Parathyroid adenoma (tissue), 2 donors: ENCODE data around the gene NDUFV2.

Experiments
- H2AFZ ChIP-seq: fragments of 300-600 bp; sonication (generic); one replicate; pipeline ENCODE4 v1.7.0; 2017; ENCODE audit warnings: antibody characterized with exemption, mild to moderate bottlenecking
- H3K27ac ChIP-seq: fragments of 300-600 bp; sonication (generic); one replicate; pipeline ENCODE4 v1.7.0; 2017
- H3K27me3 ChIP-seq: fragments of 300-600 bp; sonication (generic); one replicate; pipeline ENCODE4 v1.7.0; 2017; ENCODE audit warnings: low read length; ENCODE audit not compliant: control insufficient read depth, insufficient read depth
- H3K36me3 ChIP-seq: fragments of 300-600 bp; sonication (generic); one replicate; pipeline ENCODE4 v1.7.0; 2017; ENCODE audit warnings: low read length; ENCODE audit not compliant: control insufficient read depth, insufficient read depth
- H3K4me1 ChIP-seq: fragments of 300-600 bp; sonication (generic); one replicate; pipeline ENCODE4 v1.7.0; 2017; ENCODE audit warnings: control low read depth
- H3K4me2 ChIP-seq: fragments of 300-600 bp; sonication (generic); one replicate; pipeline ENCODE4 v1.7.0; 2017; ENCODE audit warnings: low read length
- H3K4me3 ChIP-seq: fragments of 300-600 bp; sonication (generic); one replicate; pipeline ENCODE4 v1.7.0; 2017; ENCODE audit warnings: low read depth, low read length
- H3K79me2 ChIP-seq: fragments of 300-600 bp; sonication (generic); one replicate; pipeline ENCODE4 v1.7.0; 2017; ENCODE audit warnings: control low read depth
- H3K9ac ChIP-seq: fragments of 300-600 bp; sonication (generic); one replicate; pipeline ENCODE4 v1.7.0; 2017; ENCODE audit warnings: mild to moderate bottlenecking
- H3K9me3 ChIP-seq: fragments of 300-600 bp; sonication (generic); one replicate; pipeline ENCODE4 v1.7.0; 2017; ENCODE audit warnings: low read length; ENCODE audit not compliant: control insufficient read depth
- CTCF ChIP-seq: fragments of 300-600 bp; sonication (generic); IDR thresholded peaks from one replicate; pipeline ENCODE4 v1.7.0; 2017; ENCODE audit warnings: antibody characterized with exemption, mild to moderate bottlenecking
- donor health status: primary hyperparathyroidism.

NDUFV2 gene

GRCh38 chr18:9115984-9116383 lies 13.5 kb downstream of the NDUFV2 start:
- Histone ChIP-seq H3K9ac (no peak overlapping the region), H3K79me2 (peaks cover 51% of the 10 kb centered on the region), H3K4me3 (no peak overlapping the region), H3K27me3 (no peaks in the 10 kb centered on the region), H3K4me2 (no peak overlapping the region), H3K36me3 (no peaks in the 10 kb centered on the region), H3K9me3 (no peaks in the 10 kb centered on the region), H3K4me1 (peaks cover 2% of the 10 kb centered on the region), H3K27ac (no peak overlapping the region), H2AFZ (no peak overlapping the region)
- TF ChIP-seq CTCF: no peak

GRCh38 chr18:9117980-9118841 lies 15.7 kb downstream of the NDUFV2 start:
- H3K4me3 ChIP-seq: no peak overlapping the region
- H3K9ac ChIP-seq: no peak overlapping the region
- no peak for TF ChIP-seq CTCF
- H3K9me3 ChIP-seq: no peaks in the 10 kb centered on the region
- no peaks in the 10 kb centered on the region for H3K36me3 ChIP-seq
- peaks cover 2% of the 10 kb centered on the region for H3K4me1 ChIP-seq
- H3K27ac ChIP-seq: no peak overlapping the region
- peaks cover 30% of the 10 kb centered on the region for H3K79me2 ChIP-seq
- no peaks in the 10 kb centered on the region for H3K27me3 ChIP-seq
- H2AFZ ChIP-seq: no peak overlapping the region
- H3K4me2 ChIP-seq: peak overlapping the region; percentile 16

GRCh38 chr18:9120796-9121195 lies 18.3 kb downstream of the NDUFV2 start:
- no peaks in the 10 kb centered on the region for H3K36me3 ChIP-seq
- no peaks in the 10 kb centered on the region for H3K9me3 ChIP-seq
- TF ChIP-seq CTCF: no peak
- no peak overlapping the region for H3K9ac ChIP-seq
- no peak overlapping the region for H2AFZ ChIP-seq
- peaks cover 22% of the 10 kb centered on the region for H3K79me2 ChIP-seq
- no peak overlapping the region for H3K4me2 ChIP-seq
- peaks cover 2% of the 10 kb centered on the region for H3K4me1 ChIP-seq
- H3K27me3 ChIP-seq: no peaks in the 10 kb centered on the region
- no peak overlapping the region for H3K4me3 ChIP-seq
- no peak overlapping the region for H3K27ac ChIP-seq

GRCh38 chr18:9123520-9123919 lies 21.0 kb downstream of the NDUFV2 start:
- no peak overlapping the region for H3K9ac ChIP-seq
- no peaks in the 10 kb centered on the region for H3K27me3 ChIP-seq
- H2AFZ ChIP-seq: no peak overlapping the region
- no peaks in the 10 kb centered on the region for H3K36me3 ChIP-seq
- no peak overlapping the region for H3K4me2 ChIP-seq
- H3K4me1 ChIP-seq: no peaks in the 10 kb centered on the region
- no peak overlapping the region for H3K27ac ChIP-seq
- no peak for TF ChIP-seq CTCF
- H3K9me3 ChIP-seq: no peaks in the 10 kb centered on the region
- H3K4me3 ChIP-seq: no peak overlapping the region
- peaks cover 14% of the 10 kb centered on the region for H3K79me2 ChIP-seq

GRCh38 chr18:9124824-9125223 lies 22.3 kb downstream of the NDUFV2 start:
- no peaks in the 10 kb centered on the region for H3K4me1 ChIP-seq
- H3K4me3 ChIP-seq: no peak overlapping the region
- peaks cover 14% of the 10 kb centered on the region for H3K79me2 ChIP-seq
- no peak overlapping the region for H3K9ac ChIP-seq
- H3K4me2 ChIP-seq: no peak overlapping the region
- no peaks in the 10 kb centered on the region for H3K36me3 ChIP-seq
- H2AFZ ChIP-seq: no peak overlapping the region
- TF ChIP-seq CTCF: no peak
- H3K27me3 ChIP-seq: no peaks in the 10 kb centered on the region
- H3K27ac ChIP-seq: no peak overlapping the region
- no peaks in the 10 kb centered on the region for H3K9me3 ChIP-seq
